Endothelial cell of umbilical vein (primary cell): ENCODE results near the gene IMPDH2. TPM values are rescaled to one million over a fixed set of nuclear protein-coding genes. Genes with fewer than 3 reads are reported as not detected.

Experiments
- BruUV-seq: library from RNA; stranded (reverse); fragments of 400-500 nt; replicated peaks from 2 replicates; lab custom pipeline; 2021; lab: Mats Ljungman, UMichigan
- CTCF ChIA-PET: fragments of 300-600, 350-600 bp; sonication (Branson Sonifier 250); formaldehyde crosslinking; loops from one replicate; lab custom pipeline; 2021; ENCODE audit warnings: antibody characterized with exemption, inconsistent platforms; lab: Charles Lee
- POLR2A ChIA-PET: fragments of 300-600, 350-600 bp; sonication (Branson Sonifier 250); formaldehyde crosslinking; loops from one replicate; lab custom pipeline; 2021; ENCODE audit warnings: antibody characterized with exemption, inconsistent platforms; lab: Charles Lee
- DNase-seq: peaks from one replicate; pipeline ENCODE4 v3.0.0-alpha.2; 2011; ENCODE audit warnings: low read depth, low spot score
- FAIRE-seq: peaks from 2 replicates; lab custom pipeline; 2011; peaks lifted over from hg19 to GRCh38; lab: Jason Lieb, UNC
- H2AFZ ChIP-seq: 2 replicates; pipeline ENCODE4 v1.6.0; 2012; ENCODE audit warnings: low read depth, low read length, control low read depth, inconsistent platforms
- H3K27ac ChIP-seq: 2 replicates; pipeline ENCODE4 v1.5.1; 2011; ENCODE audit warnings: low read depth, mild to moderate bottlenecking, control low read depth, low read length, moderate library complexity; ENCODE audit not compliant: insufficient read depth
- H3K27me3 ChIP-seq, 2 experiments: 2 replicates each; pipeline versions ENCODE4 v1.6.0 to v1.6.1; 2011; ENCODE audit warnings: low read length in 2 of 2, mixed read lengths in 1 of 2; ENCODE audit not compliant: control insufficient read depth in 2 of 2, insufficient read depth in 2 of 2
- H3K36me3 ChIP-seq, 2 experiments: 2 replicates in 1 of 2; 3 replicates in 1 of 2; pipeline ENCODE4 v1.5.1; 2011; ENCODE audit warnings: low read length in 2 of 2, mild to moderate bottlenecking in 1 of 2, moderate library complexity in 1 of 2; ENCODE audit not compliant: control insufficient read depth in 2 of 2, insufficient read depth in 2 of 2; ENCODE audit errors: extremely low read depth in 1 of 2
- H3K4me1 ChIP-seq: 3 replicates; pipeline ENCODE4 v1.5.1; 2011; ENCODE audit warnings: mild to moderate bottlenecking, low read length; ENCODE audit not compliant: control insufficient read depth, insufficient read depth; ENCODE audit errors: extremely low read depth
- H3K4me2 ChIP-seq: 2 replicates; pipeline ENCODE4 v1.6.1; 2011; ENCODE audit warnings: low read length, control low read depth, mixed read lengths; ENCODE audit not compliant: insufficient read depth
- H3K4me3 ChIP-seq, 3 experiments: fragments of 200-600 bp in 1 of 3; sonication (generic), shearing (Covaris generic) in 1 of 3; replicated peaks in 1 of 3; 2 replicates each; pipeline ENCODE4 v1.5.1; 2011 to 2016; ENCODE audit warnings: control low read depth in 3 of 3, low read length in 3 of 3, mild to moderate bottlenecking in 2 of 3, inconsistent platforms in 1 of 3, low read depth in 1 of 3, moderate library complexity in 1 of 3; ENCODE audit not compliant: insufficient read depth in 1 of 3
- H3K79me2 ChIP-seq: 2 replicates; pipeline ENCODE4 v1.6.0; 2012; ENCODE audit warnings: low read length, inconsistent platforms; ENCODE audit not compliant: control insufficient read depth, insufficient read depth
- H3K9ac ChIP-seq: replicated peaks from 2 replicates; pipeline ENCODE3; 2011; ENCODE audit warnings: low read length, control low read depth; ENCODE audit not compliant: insufficient read depth; ENCODE audit errors: extremely low read depth
- H3K9me1 ChIP-seq: replicated peaks from 3 replicates; pipeline ENCODE4 v1.6.0; 2011; ENCODE audit warnings: mild to moderate bottlenecking, low read length; ENCODE audit not compliant: control insufficient read depth, insufficient read depth; ENCODE audit errors: extremely low read depth
- H3K9me3 ChIP-seq: replicated peaks from 2 replicates; pipeline ENCODE4 v1.5.1; 2012; ENCODE audit warnings: low read length, inconsistent platforms; ENCODE audit not compliant: control insufficient read depth, insufficient read depth
- H4K20me1 ChIP-seq: replicated peaks from 2 replicates; pipeline ENCODE3; 2011; ENCODE audit warnings: mild to moderate bottlenecking, low read length; ENCODE audit not compliant: control insufficient read depth, insufficient read depth; ENCODE audit errors: extremely low read depth
- FOS ChIP-seq: IDR thresholded peaks from 2 replicates; pipeline ENCODE4 v1.6.1; 2011; ENCODE audit warnings: mild to moderate bottlenecking, low read length, moderate library complexity, borderline replicate concordance; ENCODE audit not compliant: insufficient read depth
- GATA2 ChIP-seq: IDR thresholded peaks from 2 replicates; pipeline ENCODE4 v1.7.0; 2011; ENCODE audit warnings: low read depth, mild to moderate bottlenecking, moderate library complexity, mixed read lengths, low read length; ENCODE audit not compliant: insufficient read length, insufficient read depth
- POLR2A ChIP-seq: IDR thresholded peaks from 2 replicates; pipeline ENCODE4 v1.6.1; 2012; ENCODE audit warnings: low read depth, mild to moderate bottlenecking, control low read depth, low read length
- dilution Hi-C: fragments of 300-500 bp; cut with MboI; formaldehyde crosslinking; loops from one replicate; pipeline ENCODE4 v1.15.0; 2019; ENCODE audit warnings: low sequenced_read_pairs; ENCODE audit not compliant: extremely low pct_ligation_motif_present
- intact Hi-C: fragments of 100-400 bp; cut with micrococcal nuclease; formaldehyde crosslinking; loops from one replicate; pipeline ENCODE4 v1.10.0; 2022
- polyA plus RNA-seq, 4 experiments: library from polyadenylated mRNA; depleted of rRNA in 3 of 4; stranded (reverse) in 3 of 4; unstranded in 1 of 4; fragments of >200 nt; gene quantifications; 2 replicates each; pipeline versions ENCODE4 v1.2.1 to v1.2.3, GENCODE V29; 2011 to 2012; ENCODE audit warnings: missing spikeins in 1 of 4
- total RNA-seq: library from RNA; stranded (reverse); gene quantifications from 2 replicates; pipeline ENCODE4 v1.2.3, GENCODE V29; 2021
- TF ChIP-seq, protein P1 (sequence below): IDR thresholded peaks from 2 replicates; pipeline ENCODE4 v1.6.1; 2011; ENCODE audit not compliant: insufficient read depth, insufficient read length
- TF ChIP-seq, protein P2 (sequence below), 2 donors: IDR thresholded peaks; 1 replicate in 1 of 2; 2 replicates in 1 of 2; pipeline ENCODE4 v1.5.1; 2011; ENCODE audit warnings: low read length in 2 of 2, mild to moderate bottlenecking in 2 of 2, moderate library complexity in 2 of 2, control low read depth in 1 of 2, inconsistent platforms in 1 of 2, low read depth in 1 of 2; ENCODE audit not compliant: insufficient read depth in 1 of 2; ENCODE audit errors: extremely low read depth in 1 of 2

Gene IMPDH2
- total and polyA plus RNA-seq, 2 donors (not counting 3 experiments of a cell fraction or from before 2014, with no cell fraction given), result 167 to 189 TPM

DNA sequence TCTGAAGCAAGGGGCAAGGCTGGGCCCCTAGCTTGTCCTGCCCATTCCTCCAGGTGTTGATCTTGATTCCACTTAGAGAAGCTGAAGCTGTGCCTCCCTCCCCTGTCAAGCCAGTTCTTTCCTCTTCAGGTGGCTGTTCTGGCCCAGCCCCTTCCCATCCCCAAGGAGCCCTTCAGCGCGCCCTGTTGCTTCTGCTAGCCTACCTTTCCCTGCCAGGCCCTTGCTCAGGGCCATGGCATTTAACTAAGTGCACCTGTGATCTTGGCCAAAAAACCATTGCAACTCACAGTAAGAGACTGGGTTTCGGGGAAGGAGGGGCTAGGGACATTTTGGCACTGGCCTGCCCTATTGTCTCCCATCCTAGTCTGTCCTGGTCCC, 23.9 kb downstream of the IMPDH2 start:
- dilution Hi-C loops (no loop called here), intact Hi-C loops (no loop called here)
- Histone ChIP-seq H2AFZ (no peak overlapping the region), H4K20me1 (no peaks in the 10 kb centered on the region), H3K27ac (no peak overlapping the region), H3K27me3 (no peaks in the 10 kb centered on the region), H3K36me3 (no peaks in the 10 kb centered on the region), H3K79me2 (peaks cover 18% of the 10 kb centered on the region), H3K4me2 (no peak overlapping the region), H3K4me3 (no peak overlapping the region), H3K9me1 (no peaks in the 10 kb centered on the region), H3K4me1 (peaks cover 15% of the 10 kb centered on the region), H3K9ac (no peak overlapping the region), H3K9me3 (no peaks in the 10 kb centered on the region)
- FAIRE-seq (no peak), DNase-seq (no peak)
- CTCF ChIA-PET, result interaction anchor here (1.1 to 12.8 kb wide), 4 partner anchors 10 to 76 kb away, joined by 3 to 254 read pairs (median 5); partner anchors contain the start of genes NDUFAF3 and P4HTM
- POLR2A ChIA-PET, result no interaction called here
- TF ChIP-seq GATA2 (no peak), FOS (no peak), POLR2A (no peak)
- TF ChIP-seq, protein P1, sequence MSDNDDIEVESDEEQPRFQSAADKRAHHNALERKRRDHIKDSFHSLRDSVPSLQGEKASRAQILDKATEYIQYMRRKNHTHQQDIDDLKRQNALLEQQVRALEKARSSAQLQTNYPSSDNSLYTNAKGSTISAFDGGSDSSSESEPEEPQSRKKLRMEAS, result no peak
- TF ChIP-seq, protein P2, sequence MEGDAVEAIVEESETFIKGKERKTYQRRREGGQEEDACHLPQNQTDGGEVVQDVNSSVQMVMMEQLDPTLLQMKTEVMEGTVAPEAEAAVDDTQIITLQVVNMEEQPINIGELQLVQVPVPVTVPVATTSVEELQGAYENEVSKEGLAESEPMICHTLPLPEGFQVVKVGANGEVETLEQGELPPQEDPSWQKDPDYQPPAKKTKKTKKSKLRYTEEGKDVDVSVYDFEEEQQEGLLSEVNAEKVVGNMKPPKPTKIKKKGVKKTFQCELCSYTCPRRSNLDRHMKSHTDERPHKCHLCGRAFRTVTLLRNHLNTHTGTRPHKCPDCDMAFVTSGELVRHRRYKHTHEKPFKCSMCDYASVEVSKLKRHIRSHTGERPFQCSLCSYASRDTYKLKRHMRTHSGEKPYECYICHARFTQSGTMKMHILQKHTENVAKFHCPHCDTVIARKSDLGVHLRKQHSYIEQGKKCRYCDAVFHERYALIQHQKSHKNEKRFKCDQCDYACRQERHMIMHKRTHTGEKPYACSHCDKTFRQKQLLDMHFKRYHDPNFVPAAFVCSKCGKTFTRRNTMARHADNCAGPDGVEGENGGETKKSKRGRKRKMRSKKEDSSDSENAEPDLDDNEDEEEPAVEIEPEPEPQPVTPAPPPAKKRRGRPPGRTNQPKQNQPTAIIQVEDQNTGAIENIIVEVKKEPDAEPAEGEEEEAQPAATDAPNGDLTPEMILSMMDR (IDR thresholded peaks at IDR 0.05; ENCODE audit: extremely low read depth in 1 of 2, insufficient read depth in 1 of 2, low read depth in 1 of 2, low read length in 2 of 2), result no peak
- BruUV-seq, result no TSS peak
